K562 (cell line): ENCODE results near the gene KCNJ4. TPM values are rescaled to one million over a fixed set of nuclear protein-coding genes. Genes with fewer than 3 reads are reported as not detected.
A peak's percentile ranks its signal among the peaks of the same experiment; 100 is the strongest.

Experiments used
- CEBPB ChIP-seq: fragments of 450-650 bp; IDR thresholded peaks from 2 replicates; pipeline ENCODE4 v1.6.1; 2016; ENCODE audit warnings: missing genetic modification characterization, missing compliant biosample characterization
- CHD2 ChIP-seq: IDR thresholded peaks from 2 replicates; pipeline ENCODE4 v1.6.1; 2011; ENCODE audit warnings: low read depth, low read length
- CXXC5 ChIP-seq: fragments of 250-450 bp; sonication (Bioruptor Pico); IDR thresholded peaks from 2 replicates; pipeline ENCODE4 v1.8.0; 2022; ENCODE audit warnings: inconsistent platforms, mild to moderate bottlenecking, moderate library complexity
- DNMT1 ChIP-seq: fragments of 450-650 bp; IDR thresholded peaks from 2 replicates; pipeline ENCODE4 v1.6.1; 2016; ENCODE audit warnings: antibody characterized with exemption, mild to moderate bottlenecking
- ELF1 ChIP-seq: fragments of 200-800 bp; sonication (Bioruptor generic); IDR thresholded peaks from 2 replicates; pipeline ENCODE4 v1.6.1; 2016; ENCODE audit warnings: missing genetic modification characterization, missing compliant biosample characterization
- FOXO4 ChIP-seq: fragments of 450-650 bp; formaldehyde crosslinking; IDR thresholded peaks from 2 replicates; pipeline ENCODE4 v1.4.0; 2020; ENCODE audit warnings: mild to moderate bottlenecking, moderate library complexity
- GABPB1 ChIP-seq: sonication (generic); formaldehyde crosslinking; IDR thresholded peaks from 2 replicates; pipeline ENCODE4 v1.8.0; 2022; ENCODE audit warnings: mild to moderate bottlenecking, missing genetic modification reagents
- GMEB1 ChIP-seq: fragments of 250-450 bp; sonication (Bioruptor Pico); IDR thresholded peaks from 2 replicates; pipeline ENCODE4 v1.4.0; 2020; ENCODE audit warnings: mild to moderate bottlenecking
- NEUROD1 ChIP-seq: fragments of 150-350 bp; IDR thresholded peaks from 2 replicates; pipeline ENCODE4 v1.6.1; 2014; ENCODE audit warnings: borderline replicate concordance, low read length, low read depth; ENCODE audit not compliant: partially characterized antibody
- SMAD1 ChIP-seq: fragments of 150-350 bp; IDR thresholded peaks from 2 replicates; pipeline ENCODE4 v1.6.1; 2014; ENCODE audit warnings: low read length, low read depth; ENCODE audit not compliant: partially characterized antibody
- SP1 ChIP-seq: sonication (generic); formaldehyde crosslinking; IDR thresholded peaks from 2 replicates; pipeline ENCODE4 v1.8.1; 2022; ENCODE audit warnings: mild to moderate bottlenecking, missing genetic modification reagents
- TAF7 ChIP-seq: fragments of 450-650 bp; IDR thresholded peaks from 2 replicates; pipeline ENCODE4 v1.6.1; 2016; ENCODE audit warnings: missing genetic modification characterization, missing compliant biosample characterization
- TCF7L2 ChIP-seq: fragments of 150-350 bp; IDR thresholded peaks from 2 replicates; pipeline ENCODE4 v1.6.1; 2016; ENCODE audit warnings: low read depth, mild to moderate bottlenecking, low read length, moderate library complexity
- U2AF1 ChIP-seq: fragments of 200-400 bp; formaldehyde crosslinking; optimal IDR thresholded peaks from 2 replicates; pipeline ENCODE3; 2017; ENCODE audit warnings: mild to moderate bottlenecking, low read depth, low read length, moderate library complexity
- XRCC4 ChIP-seq: IDR thresholded peaks from one replicate; pipeline ENCODE4 v1.6.1; 2011; ENCODE audit not compliant: insufficient read depth, insufficient read length; ENCODE audit errors: extremely low read depth
- ZFP30 ChIP-seq: fragments of 250-450 bp; sonication (Bioruptor Pico); IDR thresholded peaks from 2 replicates; pipeline ENCODE4 v1.8.0; 2022; ENCODE audit warnings: moderate library complexity, mild to moderate bottlenecking, inconsistent platforms, borderline replicate concordance
- ZNF512 ChIP-seq: IDR thresholded peaks from 2 replicates; pipeline ENCODE4 v1.6.1; 2016; ENCODE audit warnings: missing genetic modification characterization, missing compliant biosample characterization
- ZNF740 ChIP-seq, 3 experiments: fragments of 200-800 bp in 1 of 3; sonication (Bioruptor generic) in 1 of 3; sonication (generic) in 1 of 3; formaldehyde crosslinking in 1 of 3; IDR thresholded peaks; 2 replicates each; pipeline versions ENCODE4 v1.6.1 to v1.8.0; 2016 to 2022; ENCODE audit warnings: mild to moderate bottlenecking in 2 of 3, missing compliant biosample characterization in 2 of 3, missing genetic modification characterization in 2 of 3, missing genetic modification reagents in 1 of 3
- ZZZ3 ChIP-seq: fragments of 450-650 bp; IDR thresholded peaks from 2 replicates; pipeline ENCODE4 v1.6.1; 2016; ENCODE audit warnings: antibody characterized with exemption, mild to moderate bottlenecking, moderate library complexity
- polyA plus RNA-seq, 8 experiments: library from polyadenylated mRNA; depleted of rRNA in 4 of 8; stranded (reverse) in 5 of 8; unstranded in 3 of 8; fragments of >200 nt; fragmentation: Nextera tagmentation in 2 of 8; fragmentation: Illumina TruSeq in 1 of 8; extraction: Ambion mirVana in 2 of 8; extraction: Trizol in 1 of 8; gene quantifications; 2 replicates each; pipeline versions ENCODE4 v1.2.1 to v1.2.3, GENCODE V29; 2011 to 2014; ENCODE audit warnings: inconsistent platforms in 1 of 8, missing spikeins in 1 of 8
- total RNA-seq, 7 experiments: library from RNA; depleted of rRNA in 6 of 7; stranded (reverse); fragments of >200 nt in 6 of 7; fragmentation: Illumina TruSeq in 2 of 7; extraction: Trizol in 2 of 7; gene quantifications; 2 replicates each; pipeline versions ENCODE4 v1.2.1 to v1.2.3, GENCODE V29; 2011 to 2021; ENCODE audit warnings: low replicate concordance in 1 of 7
- TF ChIP-seq, protein P1 (sequence below), 2 experiments: IDR thresholded peaks; 2 replicates each; pipeline ENCODE4 v1.6.1; 2011; ENCODE audit warnings: borderline replicate concordance in 1 of 2, control low read depth in 1 of 2, low read depth in 1 of 2, low read length in 1 of 2, mild to moderate bottlenecking in 1 of 2, mixed read lengths in 1 of 2, moderate library complexity in 1 of 2; ENCODE audit not compliant: insufficient read depth in 1 of 2, insufficient read length in 1 of 2, poor library complexity in 1 of 2, severe bottlenecking in 1 of 2; ENCODE audit errors: extremely low read depth in 1 of 2

The KCNJ4 gene
- total and polyA plus RNA-seq, 9 of the 15 experiments (the other 6 are each of a cell fraction or from before 2014, with no cell fraction given) = 0.07 to 0.55 (median 0.09) TPM; not detected in 4

DNA sequence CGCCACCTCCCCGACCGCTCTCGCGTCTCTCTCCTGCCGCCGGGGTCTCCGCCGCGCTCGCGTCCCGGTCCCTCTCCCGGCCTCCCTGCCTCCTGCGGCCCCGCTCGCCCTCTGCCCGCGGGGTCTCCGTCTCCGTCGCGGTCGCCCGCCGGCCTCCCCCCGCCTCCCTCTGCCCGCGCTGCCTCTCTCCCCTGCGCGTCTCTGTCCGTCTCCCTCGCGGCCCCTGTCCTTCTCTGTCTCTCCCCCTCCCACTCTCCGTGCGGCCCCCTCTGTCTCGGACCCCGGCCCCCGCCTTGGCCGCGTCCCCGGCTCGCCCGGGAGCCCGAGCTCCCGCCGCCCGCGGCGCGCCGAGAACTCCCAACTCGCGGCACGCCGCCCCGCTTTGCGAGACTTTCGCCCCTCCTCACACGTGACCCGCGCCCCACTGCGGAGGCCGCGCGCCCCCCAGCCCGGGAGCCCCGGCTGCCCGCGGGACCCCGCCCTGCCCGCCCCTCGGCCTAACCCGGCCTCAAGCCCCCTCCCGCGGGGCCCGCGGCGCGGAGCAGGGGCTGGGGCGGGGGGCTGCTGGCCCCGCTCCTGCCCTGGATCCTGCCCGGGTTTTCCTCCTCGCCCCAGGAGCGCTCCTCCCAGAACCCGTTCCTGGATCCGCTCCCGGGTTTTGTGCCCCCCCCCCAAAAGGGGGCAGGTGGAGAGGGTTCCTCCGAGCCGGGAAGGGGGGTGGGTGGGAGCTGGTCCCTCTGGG, 702 bp upstream of the KCNJ4 start (continued):
- TF ChIP-seq ZNF740 (CRISPR knock-in tag; IDR thresholded peaks at IDR 0.05) (peak; percentile 99), ZNF740 (tag; IDR thresholded peaks at IDR 0.05) (peak in 1 of 2 experiments; percentile 99; a peak in 2 of 4 replicates), GMEB1 (CRISPR knock-in tag) (no peak), U2AF1 (no peak), ZNF512 (tag) (no peak), ZZZ3 (no peak), XRCC4 (no peak), GABPB1 (CRISPR knock-in tag) (no peak), FOXO4 (CRISPR knock-in tag) (no peak), CHD2 (peak; percentile 43; the same call in 1 of the 2 replicates), TCF7L2 (no peak), CEBPB (tag) (no peak), NEUROD1 (peak; percentile 99), SP1 (no peak), SMAD1 (no peak), TAF7 (no peak), ZFP30 (CRISPR knock-in tag) (no peak), ELF1 (tag) (no peak), DNMT1 (no peak), CXXC5 (0 out of 2 replicates have a peak, but pooled peaks have one; percentile 34)
- TF ChIP-seq, protein P1, sequence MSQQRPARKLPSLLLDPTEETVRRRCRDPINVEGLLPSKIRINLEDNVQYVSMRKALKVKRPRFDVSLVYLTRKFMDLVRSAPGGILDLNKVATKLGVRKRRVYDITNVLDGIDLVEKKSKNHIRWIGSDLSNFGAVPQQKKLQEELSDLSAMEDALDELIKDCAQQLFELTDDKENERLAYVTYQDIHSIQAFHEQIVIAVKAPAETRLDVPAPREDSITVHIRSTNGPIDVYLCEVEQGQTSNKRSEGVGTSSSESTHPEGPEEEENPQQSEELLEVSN (IDR thresholded peaks at IDR 0.05; ENCODE audit: borderline replicate concordance in 1 of 2, extremely low read depth in 1 of 2, insufficient read depth in 1 of 2, insufficient read length in 1 of 2, low read depth in 1 of 2, low read length in 1 of 2, poor library complexity in 1 of 2, severe bottlenecking in 1 of 2) = peak in 1 of 2 experiments; percentile 66
